Ovary (tissue), 9 donors: ENCODE results near the gene KIF2A. TPM values are rescaled to one million over a fixed set of nuclear protein-coding genes. Genes with fewer than 3 reads are reported as not detected.

Experiments used
- DNase-seq, 5 donors: peaks; one replicate each; pipeline ENCODE4 v3.0.0-alpha.2; 2019 to 2020
- H3K27ac ChIP-seq, 2 donors: fragments of 200-600 bp; one replicate each; pipeline versions ENCODE4 v1.5.1 to v1.8.0; 2019 to 2022
- H3K27me3 ChIP-seq: fragments of 200-600 bp; one replicate; pipeline ENCODE4 v1.8.0; 2022
- H3K36me3 ChIP-seq: fragments of 200-600 bp; sonication (generic); one replicate; pipeline ENCODE4 v1.5.1; 2019
- H3K4me1 ChIP-seq: one replicate; pipeline ENCODE4 v1.8.1; 2013; ENCODE audit warnings: mild to moderate bottlenecking, moderate library complexity; ENCODE audit not compliant: insufficient read depth
- H3K4me3 ChIP-seq: fragments of 200-600 bp; sonication (generic); one replicate; pipeline ENCODE4 v1.5.1; 2017
- H3K9me3 ChIP-seq, 2 donors: fragments of 200-600 bp in 1 of 2; sonication (generic) in 1 of 2; one replicate each; pipeline versions ENCODE4 v1.5.1 to v1.8.1; 2013 to 2019; ENCODE audit warnings: mild to moderate bottlenecking in 1 of 2, moderate library complexity in 1 of 2
- EP300 ChIP-seq: sonication (generic); formaldehyde crosslinking; IDR thresholded peaks from one replicate; pipeline ENCODE4 v1.6.1; 2017; ENCODE audit warnings: antibody characterized with exemption
- POLR2A ChIP-seq: fragments of 450-650 bp; IDR thresholded peaks from one replicate; pipeline ENCODE4 v1.6.1; 2017; ENCODE audit warnings: antibody characterized with exemption, mild to moderate bottlenecking, moderate library complexity
- WGBS, 3 donors: extraction: QIAGEN DNeasy Blood & Tissue Kit in 1 of 3; methylation state at CpG; one replicate each; pipeline versions ENCODE4 v1.1.5 to v1.1.7; 2013 to 2017; 5-methylcytosine and 5-hydroxymethylcytosine counted together
- intact Hi-C, 4 donors: fragments of 100-400 bp; cut with DNase I; formaldehyde crosslinking; loops; one replicate each; pipeline versions ENCODE4 v1.11.0 to v1.15.1; 2022 to 2023
- polyA plus RNA-seq, 2 donors: library from polyadenylated mRNA; stranded (reverse); fragments of 200-250 nt in 1 of 2; fragments of 350-450 nt in 1 of 2; fragmentation: Illumina TruSeq in 1 of 2; extraction: RNeasy Lipid Tissue Mini Kit (QIAGEN cat#74804) in 1 of 2; gene quantifications; one replicate each; pipeline ENCODE4 v1.2.3, GENCODE V29; 2013 to 2014
- total RNA-seq, 7 donors: library from RNA; depleted of rRNA in 2 of 7; stranded (reverse); fragments of >200 nt in 2 of 7; fragmentation: NEBNext Ultra II Directional in 3 of 7; extraction: Animal tissue kit (Norgen Biotek cat#: 25700) in 3 of 7; gene quantifications; one replicate each; pipeline versions ENCODE4 v1.1.0 to v1.2.4, GENCODE V29; 2016 to 2023
- TF ChIP-seq, protein P1 (sequence below), 3 donors: fragments of 450-650 bp in 2 of 3; fragments of 200-600 bp in 1 of 3; IDR thresholded peaks; one replicate each; pipeline versions ENCODE4 v1.5.1 to v1.8.0; 2016 to 2022; ENCODE audit warnings: antibody characterized with exemption in 3 of 3, mild to moderate bottlenecking in 1 of 3
- donor health status: DM: no; HTN: no; CAD: no; lungs with moderate emphysema.
- donor health status: DM: no; HTN: no; CAD: no.
- donor health status: Bipolar disorder and iron deficiency.
- donor health status: DM: yes; HTN: yes; CAD: no.
- donor health status: DM: no; HTN: no; CAD: no.
- donor health status: DM: yes; HTN: yes; CAD: no.

The KIF2A gene
- total and polyA plus RNA-seq, 9 donors, result 8.0 to 39.1 (median 30.1) TPM

DNA sequence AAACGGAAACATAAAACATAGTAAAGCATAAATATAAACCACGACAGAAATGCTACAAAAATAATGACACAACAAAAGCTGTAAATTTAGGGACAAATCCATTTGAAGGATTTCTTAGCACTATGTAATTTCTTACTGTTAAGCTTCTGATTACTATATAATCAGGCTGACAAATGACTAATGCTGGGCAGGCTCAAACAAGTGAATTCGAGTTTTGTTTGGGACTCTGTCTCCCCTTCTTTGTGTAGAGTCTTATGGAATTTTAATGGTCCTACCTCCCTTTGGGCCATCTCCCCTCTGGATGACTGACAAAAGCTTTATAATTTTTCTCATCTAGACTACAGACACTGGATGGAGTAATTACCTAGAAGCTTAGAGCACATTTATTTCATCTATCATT lies 24.6 kb upstream of the KIF2A start:
- 62 to 71% (median 63%) methylated on average over 3 of the region's 3 CpGs for WGBS, 3 donors
- intact Hi-C loops, result no loop called here

DNA sequence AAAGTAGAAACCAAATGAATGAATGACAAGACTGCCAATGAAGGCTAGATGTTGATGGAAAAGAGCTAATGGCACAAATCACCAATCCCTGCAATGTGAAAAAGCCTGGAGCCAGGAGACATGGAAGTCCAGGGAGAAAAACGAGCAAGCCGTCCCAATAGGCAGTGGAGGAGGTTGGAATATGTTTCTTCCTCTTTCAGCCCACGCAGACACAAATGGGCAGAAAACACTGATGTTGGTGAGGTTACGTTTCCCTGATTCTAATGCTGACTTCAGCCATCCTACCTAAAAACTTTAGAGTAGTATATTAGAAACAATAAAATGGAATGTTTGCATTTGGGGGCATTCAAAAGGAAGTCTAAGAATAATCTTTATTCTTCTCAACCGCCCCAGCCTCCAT lies 23.9 kb upstream of the KIF2A start:
- no peak overlapping the region for H3K4me3 ChIP-seq
- H3K4me1 ChIP-seq, result no peaks in the 10 kb centered on the region
- no peaks in the 10 kb centered on the region for H3K36me3 ChIP-seq
- H3K9me3 ChIP-seq, result no peaks in the 10 kb centered on the region
- DNase-seq, result no peak
- WGBS, 3 donors, result 45 to 65% (median 63%) methylated on average over 5 of the region's 5 CpGs
- TF ChIP-seq POLR2A (no peak), EP300 (no peak)
- TF ChIP-seq, protein P1, sequence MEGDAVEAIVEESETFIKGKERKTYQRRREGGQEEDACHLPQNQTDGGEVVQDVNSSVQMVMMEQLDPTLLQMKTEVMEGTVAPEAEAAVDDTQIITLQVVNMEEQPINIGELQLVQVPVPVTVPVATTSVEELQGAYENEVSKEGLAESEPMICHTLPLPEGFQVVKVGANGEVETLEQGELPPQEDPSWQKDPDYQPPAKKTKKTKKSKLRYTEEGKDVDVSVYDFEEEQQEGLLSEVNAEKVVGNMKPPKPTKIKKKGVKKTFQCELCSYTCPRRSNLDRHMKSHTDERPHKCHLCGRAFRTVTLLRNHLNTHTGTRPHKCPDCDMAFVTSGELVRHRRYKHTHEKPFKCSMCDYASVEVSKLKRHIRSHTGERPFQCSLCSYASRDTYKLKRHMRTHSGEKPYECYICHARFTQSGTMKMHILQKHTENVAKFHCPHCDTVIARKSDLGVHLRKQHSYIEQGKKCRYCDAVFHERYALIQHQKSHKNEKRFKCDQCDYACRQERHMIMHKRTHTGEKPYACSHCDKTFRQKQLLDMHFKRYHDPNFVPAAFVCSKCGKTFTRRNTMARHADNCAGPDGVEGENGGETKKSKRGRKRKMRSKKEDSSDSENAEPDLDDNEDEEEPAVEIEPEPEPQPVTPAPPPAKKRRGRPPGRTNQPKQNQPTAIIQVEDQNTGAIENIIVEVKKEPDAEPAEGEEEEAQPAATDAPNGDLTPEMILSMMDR (IDR thresholded peaks at IDR 0.05), result no peak
- no peaks in the 10 kb centered on the region for H3K27me3 ChIP-seq
- H3K27ac ChIP-seq, result no peak overlapping the region
- intact Hi-C loops, result no loop called here

More for the DNA sequence above, 24.6 kb upstream of the KIF2A start:
- TF ChIP-seq POLR2A (no peak), EP300 (no peak)
- TF ChIP-seq, protein P1 (IDR thresholded peaks at IDR 0.05), result no peak
- H3K27me3 ChIP-seq, result no peaks in the 10 kb centered on the region
- H3K4me3 ChIP-seq, result no peak overlapping the region
- H3K36me3 ChIP-seq, result no peaks in the 10 kb centered on the region
- H3K9me3 ChIP-seq, result no peaks in the 10 kb centered on the region
- DNase-seq, result no peak
- H3K4me1 ChIP-seq, result no peaks in the 10 kb centered on the region
- no peak overlapping the region for H3K27ac ChIP-seq

DNA sequence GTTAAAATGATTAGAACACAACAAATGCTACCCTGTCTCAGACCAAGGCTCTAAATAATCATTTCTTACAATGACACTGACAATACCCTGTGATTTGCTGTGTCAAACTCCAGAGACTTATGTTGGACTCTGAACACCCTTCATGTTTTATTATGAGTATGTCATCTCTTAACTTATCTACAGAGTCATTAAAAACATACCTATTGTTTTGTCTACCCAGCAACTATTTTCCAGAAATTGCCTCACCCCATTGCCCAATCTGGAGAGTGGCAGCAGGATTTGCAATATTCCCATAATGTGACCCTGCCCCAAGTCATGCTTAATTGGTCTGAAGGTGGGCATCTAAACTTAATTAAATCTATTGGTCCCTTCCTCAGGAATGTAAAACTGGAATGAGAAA lies 23.0 kb upstream of the KIF2A start:
- no peak for DNase-seq
- no peak overlapping the region for H3K4me3 ChIP-seq
- intact Hi-C loops, result no loop called here
- H3K27me3 ChIP-seq, result no peaks in the 10 kb centered on the region
- no peaks in the 10 kb centered on the region for H3K9me3 ChIP-seq
- no peak overlapping the region for H3K27ac ChIP-seq
- no peaks in the 10 kb centered on the region for H3K36me3 ChIP-seq
- TF ChIP-seq POLR2A (no peak), EP300 (no peak)
- TF ChIP-seq, protein P1 (IDR thresholded peaks at IDR 0.05), result no peak
- no peaks in the 10 kb centered on the region for H3K4me1 ChIP-seq

DNA sequence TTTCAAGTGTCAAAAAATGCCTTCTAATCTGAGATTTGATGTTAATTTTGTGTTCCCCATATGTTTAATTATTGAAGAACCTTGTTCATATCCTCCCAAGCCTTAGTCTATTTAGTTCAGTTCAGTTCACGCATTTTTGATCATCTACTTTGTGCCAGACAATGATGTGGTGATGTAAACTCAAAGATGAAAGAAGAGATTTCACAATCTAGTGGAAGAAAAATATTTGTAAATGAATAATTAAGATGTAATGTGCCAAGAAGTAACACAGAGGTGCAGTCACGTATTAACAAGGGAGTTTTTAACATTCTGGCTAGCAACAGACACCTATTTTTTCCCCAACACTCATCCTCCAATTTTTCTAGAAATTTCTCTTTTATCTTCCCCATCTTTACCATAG lies 22.1 kb upstream of the KIF2A start:
- H3K36me3 ChIP-seq, result no peaks in the 10 kb centered on the region
- TF ChIP-seq POLR2A (no peak), EP300 (no peak)
- TF ChIP-seq, protein P1 (IDR thresholded peaks at IDR 0.05), result no peak
- H3K27ac ChIP-seq, result no peak overlapping the region
- WGBS, 3 donors, result 75 to 79% (median 76%) methylated on average over 2 of the region's 2 CpGs
- no peak for DNase-seq
- no peaks in the 10 kb centered on the region for H3K27me3 ChIP-seq
- H3K4me3 ChIP-seq, result no peak overlapping the region
- intact Hi-C loops, result no loop called here
- no peaks in the 10 kb centered on the region for H3K4me1 ChIP-seq
- H3K9me3 ChIP-seq, result no peaks in the 10 kb centered on the region
